ENCODE results near the gene MMEL1.

DNA sequence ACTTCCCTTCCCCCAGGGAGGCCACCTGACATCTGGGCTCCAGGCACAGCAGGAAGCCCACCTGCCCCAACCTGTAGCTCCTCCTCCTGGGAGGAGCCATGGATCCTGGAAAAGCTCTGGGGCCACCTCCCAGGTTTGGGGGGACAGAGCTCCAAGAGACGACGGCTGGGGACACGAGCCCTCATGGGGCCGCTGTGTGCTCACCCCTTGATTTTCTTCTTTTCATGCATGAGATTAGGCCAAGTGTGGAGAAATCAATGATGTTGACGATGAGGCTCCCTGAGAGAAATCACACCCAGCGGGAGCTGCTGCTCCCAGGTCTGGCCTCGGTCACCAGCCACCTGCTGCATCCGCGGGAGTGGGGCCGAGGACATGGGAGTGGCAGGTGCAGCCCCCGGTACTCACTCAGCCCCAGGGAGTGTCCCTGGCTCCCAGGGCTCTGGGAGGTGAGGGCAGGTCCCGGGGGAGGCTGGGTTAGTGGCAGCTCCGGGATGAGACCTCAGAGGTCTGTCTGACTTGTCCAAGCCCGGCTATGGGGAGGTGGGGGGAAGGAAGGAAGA is 67.9 kb downstream of the MMEL1 start:
- TF ChIP-seq, protein P1, sequence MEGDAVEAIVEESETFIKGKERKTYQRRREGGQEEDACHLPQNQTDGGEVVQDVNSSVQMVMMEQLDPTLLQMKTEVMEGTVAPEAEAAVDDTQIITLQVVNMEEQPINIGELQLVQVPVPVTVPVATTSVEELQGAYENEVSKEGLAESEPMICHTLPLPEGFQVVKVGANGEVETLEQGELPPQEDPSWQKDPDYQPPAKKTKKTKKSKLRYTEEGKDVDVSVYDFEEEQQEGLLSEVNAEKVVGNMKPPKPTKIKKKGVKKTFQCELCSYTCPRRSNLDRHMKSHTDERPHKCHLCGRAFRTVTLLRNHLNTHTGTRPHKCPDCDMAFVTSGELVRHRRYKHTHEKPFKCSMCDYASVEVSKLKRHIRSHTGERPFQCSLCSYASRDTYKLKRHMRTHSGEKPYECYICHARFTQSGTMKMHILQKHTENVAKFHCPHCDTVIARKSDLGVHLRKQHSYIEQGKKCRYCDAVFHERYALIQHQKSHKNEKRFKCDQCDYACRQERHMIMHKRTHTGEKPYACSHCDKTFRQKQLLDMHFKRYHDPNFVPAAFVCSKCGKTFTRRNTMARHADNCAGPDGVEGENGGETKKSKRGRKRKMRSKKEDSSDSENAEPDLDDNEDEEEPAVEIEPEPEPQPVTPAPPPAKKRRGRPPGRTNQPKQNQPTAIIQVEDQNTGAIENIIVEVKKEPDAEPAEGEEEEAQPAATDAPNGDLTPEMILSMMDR (conservative IDR thresholded peaks at IDR 0.05; ENCODE audit: low read depth, low read length): no peak
- TF ChIP-seq EZH2phosphoT487 (IDR thresholded peaks at IDR 0.05; ENCODE audit: borderline replicate concordance, low read length): no peak
